CD8-positive, alpha-beta memory T cell (primary cell): ENCODE data around the gene MGAT4B. TPM values are rescaled to one million over a fixed set of nuclear protein-coding genes. Genes with fewer than 3 reads are reported as not detected.

Experiments used
- CTCF ChIA-PET: fragments of 350-600 bp; sonication (Branson Sonifier 250); formaldehyde crosslinking; loops from one replicate; lab custom pipeline; 2021; ENCODE audit warnings: antibody characterized with exemption; lab: Charles Lee
- POLR2A ChIA-PET: fragments of 350-600 bp; sonication (Branson Sonifier 250); formaldehyde crosslinking; loops from one replicate; lab custom pipeline; 2021; ENCODE audit warnings: antibody characterized with exemption; lab: Charles Lee
- DNase-seq, 5 donors: peaks; one replicate each; pipeline versions ENCODE4 v3.0.0 to v3.0.0-alpha.2; 2020 to 2022; ENCODE audit warnings: mixed read lengths in 1 of 5
- H3K27ac ChIP-seq: one replicate; pipeline ENCODE4 v1.7.0; 2013; ENCODE audit warnings: low read depth, mild to moderate bottlenecking, low read length, moderate library complexity
- H3K27me3 ChIP-seq: 2 replicates; pipeline ENCODE4 v1.7.0; 2013; ENCODE audit warnings: low read length, mild to moderate bottlenecking; ENCODE audit not compliant: insufficient read depth, poor library complexity, severe bottlenecking
- H3K36me3 ChIP-seq: 2 replicates; pipeline ENCODE4 v1.7.0; 2013; ENCODE audit warnings: mild to moderate bottlenecking, low read length, moderate library complexity; ENCODE audit not compliant: insufficient read depth
- H3K4me1 ChIP-seq: 2 replicates; pipeline ENCODE4 v1.7.0; 2013; ENCODE audit warnings: mild to moderate bottlenecking, low read length, moderate library complexity; ENCODE audit not compliant: insufficient read depth
- H3K4me3 ChIP-seq: 2 replicates; pipeline ENCODE4 v1.7.0; 2013; ENCODE audit warnings: mild to moderate bottlenecking, low read length
- H3K9me3 ChIP-seq: 2 replicates; pipeline ENCODE4 v1.7.0; 2013; ENCODE audit warnings: mild to moderate bottlenecking, low read length
- H3K27ac Mint-ChIP-seq, 8 donors: one replicate each; pipeline ENCODE4 v1.8.0; 2020 to 2021; ENCODE audit warnings: mixed read lengths in 8 of 8, mild to moderate bottlenecking in 6 of 8, inconsistent platforms in 3 of 8, moderate library complexity in 3 of 8
- H3K27me3 Mint-ChIP-seq, 2 donors: one replicate each; pipeline ENCODE4 v1.8.0; 2020 to 2021; ENCODE audit warnings: mixed read lengths in 2 of 2, mild to moderate bottlenecking in 1 of 2, moderate library complexity in 1 of 2
- H3K36me3 Mint-ChIP-seq, 3 donors: one replicate each; pipeline ENCODE4 v1.8.0; 2020 to 2021; ENCODE audit warnings: mixed read lengths in 3 of 3, inconsistent platforms in 1 of 3, mild to moderate bottlenecking in 1 of 3
- H3K4me1 Mint-ChIP-seq, 3 donors: one replicate each; pipeline ENCODE4 v1.8.0; 2020 to 2021; ENCODE audit warnings: mixed read lengths in 3 of 3, inconsistent platforms in 1 of 3, mild to moderate bottlenecking in 1 of 3
- H3K4me3 Mint-ChIP-seq, 7 donors: one replicate each; pipeline ENCODE4 v1.8.0; 2020 to 2021; ENCODE audit warnings: mixed read lengths in 7 of 7, mild to moderate bottlenecking in 6 of 7, moderate library complexity in 4 of 7, inconsistent platforms in 2 of 7
- H3K9me3 Mint-ChIP-seq, 5 donors: one replicate each; pipeline ENCODE4 v1.8.0; 2020 to 2022; ENCODE audit warnings: mixed read lengths in 5 of 5, mild to moderate bottlenecking in 3 of 5, moderate library complexity in 2 of 5, inconsistent platforms in 1 of 5
- polyA plus RNA-seq: library from polyadenylated mRNA; unstranded; fragments of 300-500 nt; fragmentation: Illumina TruSeq; gene quantifications from one replicate; pipeline ENCODE4 v1.2.3, GENCODE V29; 2021
- total RNA-seq, 2 experiments: library from RNA; stranded (reverse); gene quantifications; one replicate each; pipeline ENCODE4 v1.2.3, GENCODE V29; 2021

The MGAT4B gene
- total and polyA plus RNA-seq, 3 experiments from 2014 or later = 21.0 to 103 (median 94.0) TPM

- Mint-ChIP-seq H3K4me3 (no peak overlapping the region), H3K4me1 (peaks cover 34 to 65% (median 38%) of the 10 kb centered on the region in 3 donors), H3K27me3 (peaks cover 0 to 5% of the 10 kb centered on the region in 2 donors), H3K27ac (peak overlapping the region in 7 of 8 donors; percentile 12 to 98 (median 51)), H3K9me3 (peaks cover 0 to 4% (median 0%) of the 10 kb centered on the region in 5 donors), H3K36me3 (peaks cover 8 to 78% (median 11%) of the 10 kb centered on the region in 3 donors)
- Histone ChIP-seq H3K27me3 (no peaks in the 10 kb centered on the region), H3K9me3 (no peaks in the 10 kb centered on the region), H3K27ac (no peak overlapping the region), H3K4me3 (no peak overlapping the region), H3K36me3 (peaks cover 30% of the 10 kb centered on the region), H3K4me1 (peaks cover 28% of the 10 kb centered on the region)
- DNase-seq = no peak
- CTCF ChIA-PET = interaction anchor here (1.0 kb wide), 1 partner anchor 22 kb away, joined by 3 read pairs; no protein-coding TSS in a partner anchor
- POLR2A ChIA-PET = no interaction called here
Measured at GRCh38 chr5:179823937-179824744, 17.5 kb upstream of the MGAT4B start.

DNA sequence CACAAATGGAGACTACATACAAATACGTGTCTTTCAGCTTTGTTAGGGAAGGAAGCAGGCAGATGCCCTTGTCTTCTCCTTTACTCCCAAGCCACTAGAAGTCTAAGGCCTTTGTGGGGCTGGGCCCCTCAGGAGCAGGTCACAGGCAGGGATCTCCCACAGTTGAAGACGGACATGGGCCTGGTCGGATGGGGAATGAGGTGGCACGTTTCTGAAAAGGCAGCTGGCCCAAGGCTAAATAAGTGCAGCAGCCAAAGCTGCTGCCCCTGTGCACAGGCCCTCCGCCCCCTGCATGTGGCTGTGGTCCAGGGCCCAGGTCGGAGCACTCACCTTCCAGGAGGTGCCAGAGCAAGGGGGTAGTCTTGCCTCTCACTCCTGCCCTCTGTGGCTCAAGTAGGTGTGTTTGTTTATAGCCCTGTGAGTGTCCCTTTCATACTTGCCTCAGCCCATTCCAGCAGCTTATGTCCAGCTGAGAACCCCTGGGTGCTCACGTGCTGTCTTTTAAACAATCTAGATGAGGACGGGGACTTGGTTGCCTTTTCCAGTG, 15.9 kb upstream of the MGAT4B start:
- peaks cover 36% of the 10 kb centered on the region for H3K4me1 ChIP-seq
- peak overlapping the region; percentile 96 for H3K27ac ChIP-seq
- no peak for DNase-seq
- peaks cover 24% of the 10 kb centered on the region for H3K36me3 ChIP-seq
- Mint-ChIP-seq H3K4me1 (peaks cover 40 to 71% (median 49%) of the 10 kb centered on the region in 3 donors), H3K27me3 (peaks cover 0 to 6% of the 10 kb centered on the region in 2 donors), H3K4me3 (peak overlapping the region; percentile 68 to 99 (median 97)), H3K9me3 (peaks cover 0 to 4% (median 0%) of the 10 kb centered on the region in 5 donors), H3K36me3 (peaks cover 4 to 62% (median 5%) of the 10 kb centered on the region in 3 donors), H3K27ac (peak overlapping the region; percentile 74 to 98 (median 98))
- no peaks in the 10 kb centered on the region for H3K9me3 ChIP-seq
- POLR2A ChIA-PET = interaction anchor here (0.6 to 3.2 kb wide), 10 partner anchors 8 to 752 kb away, joined by 3 to 13 read pairs (median 4); partner anchors contain the start of genes MAML1 and MRNIP
- peak overlapping the region; percentile 83 for H3K4me3 ChIP-seq
- CTCF ChIA-PET = interaction anchor here (0.6 to 1.2 kb wide), 5 partner anchors 14 to 60 kb away, joined by 3 to 5 read pairs (median 3); no protein-coding TSS in a partner anchor
- H3K27me3 ChIP-seq = no peaks in the 10 kb centered on the region

- DNase-seq = no peak
- H3K36me3 Mint-ChIP-seq = peaks cover 4 to 58% (median 5%) of the 10 kb centered on the region in 3 donors
- H3K4me1 ChIP-seq = peaks cover 36% of the 10 kb centered on the region
- peak overlapping the region; percentile 94 to 99 (median 98) for H3K4me3 Mint-ChIP-seq
- H3K27me3 ChIP-seq = no peaks in the 10 kb centered on the region
- peaks cover 0 to 4% (median 0%) of the 10 kb centered on the region in 5 donors for H3K9me3 Mint-ChIP-seq
- H3K27ac Mint-ChIP-seq = peak overlapping the region; percentile 93 to 100 (median 98)
- peaks cover 24% of the 10 kb centered on the region for H3K36me3 ChIP-seq
- peaks cover 40 to 73% (median 49%) of the 10 kb centered on the region in 3 donors for H3K4me1 Mint-ChIP-seq
- ChIA-PET CTCF (interaction anchor here (0.9 to 1.2 kb wide), 4 partner anchors 15 to 60 kb away, joined by 3 to 5 read pairs (median 4); no protein-coding TSS in a partner anchor), POLR2A (interaction anchor here (0.6 to 3.2 kb wide), 9 partner anchors 8 to 200 kb away, joined by 3 to 13 read pairs (median 4); partner anchors contain the start of genes MAML1 and MRNIP)
- H3K27me3 Mint-ChIP-seq = peaks cover 0 to 8% of the 10 kb centered on the region in 2 donors
- H3K4me3 ChIP-seq = peak overlapping the region; percentile 83
- H3K9me3 ChIP-seq = no peaks in the 10 kb centered on the region
- peak overlapping the region; percentile 96 for H3K27ac ChIP-seq
Measured at GRCh38 chr5:179822059-179822432, 15.4 kb upstream of the MGAT4B start.

DNA sequence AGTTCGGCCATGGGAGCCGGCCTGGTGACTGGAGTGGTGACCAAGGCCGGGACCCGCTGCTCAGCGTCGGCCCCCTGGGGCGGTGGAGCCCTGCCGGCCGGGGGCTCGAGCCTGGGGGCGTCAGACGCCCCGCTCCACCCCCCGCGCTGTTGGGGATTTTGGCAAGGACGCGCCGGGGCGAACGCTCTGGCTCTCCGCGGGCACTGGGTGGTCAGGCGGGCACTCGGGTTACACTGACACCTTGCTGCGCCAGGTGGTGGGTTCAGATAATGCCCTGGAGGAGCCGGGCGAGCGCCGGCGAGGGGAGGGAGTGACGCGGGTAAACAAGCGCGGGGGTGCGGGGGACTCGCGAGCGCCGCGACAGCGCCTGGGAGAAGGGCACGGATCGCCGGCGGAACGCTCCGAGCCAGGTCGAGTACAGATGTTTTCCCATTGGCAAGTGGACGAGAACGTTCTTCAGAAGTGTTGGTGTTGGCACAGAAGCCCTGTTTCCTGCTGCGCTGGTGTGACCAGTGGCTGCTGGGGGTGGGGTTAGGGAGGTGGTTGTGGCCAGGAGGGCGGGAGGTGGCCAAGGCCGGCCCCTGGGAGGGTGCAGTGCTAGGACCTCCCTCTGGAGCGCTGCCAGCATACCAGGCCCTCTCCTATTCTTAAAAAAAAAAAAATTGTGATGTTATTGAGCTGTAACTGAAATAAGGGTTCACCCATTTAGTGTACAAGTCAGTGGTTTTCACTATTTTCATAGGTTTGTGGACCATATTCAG, 14.8 kb upstream of the MGAT4B start:
- ChIA-PET POLR2A (interaction anchor here (0.6 to 3.2 kb wide), 12 partner anchors 9 to 200 kb away, joined by 3 to 13 read pairs (median 4); partner anchors contain the start of genes LTC4S, MAML1 and MRNIP), CTCF (interaction anchor here (0.9 to 2.8 kb wide), 7 partner anchors 15 to 87 kb away, joined by 3 to 21 read pairs (median 4); partner anchors contain the start of gene TBC1D9B)
- peaks cover 0 to 4% (median 0%) of the 10 kb centered on the region in 5 donors for H3K9me3 Mint-ChIP-seq
- H3K9me3 ChIP-seq = no peaks in the 10 kb centered on the region
- peaks cover 20% of the 10 kb centered on the region for H3K36me3 ChIP-seq
- no peaks in the 10 kb centered on the region for H3K27me3 ChIP-seq
- peaks cover 40 to 69% (median 44%) of the 10 kb centered on the region in 3 donors for H3K4me1 Mint-ChIP-seq
- peaks cover 4 to 52% (median 5%) of the 10 kb centered on the region in 3 donors for H3K36me3 Mint-ChIP-seq
- H3K27ac Mint-ChIP-seq = peak overlapping the region; percentile 93 to 100 (median 98)
- peak overlapping the region; percentile 96 for H3K27ac ChIP-seq
- peak overlapping the region; percentile 94 to 99 (median 98) for H3K4me3 Mint-ChIP-seq
- peaks cover 0 to 8% of the 10 kb centered on the region in 2 donors for H3K27me3 Mint-ChIP-seq
- DNase-seq = peak; percentile 85 to 94 (median 88)
- peak overlapping the region; percentile 83 for H3K4me3 ChIP-seq
- H3K4me1 ChIP-seq = peaks cover 36% of the 10 kb centered on the region

GRCh38 chr5:179820483-179821297, 14.0 kb upstream of the MGAT4B start, which contains the start of gene SQSTM1:
SQSTM1 (plus strand) TSS chr5:179820905; CDS start chr5:179820937, 32 bp downstream.
- peaks cover 0 to 4% (median 0%) of the 10 kb centered on the region in 5 donors for H3K9me3 Mint-ChIP-seq
- peak within 1 kb of the TSS; percentile 83 for H3K4me3 ChIP-seq
- H3K4me1 Mint-ChIP-seq = peaks cover 42 to 70% (median 44%) of the 10 kb centered on the region in 3 donors
- ChIA-PET CTCF (interaction anchor here (1.1 to 2.8 kb wide), 3 partner anchors 19 to 88 kb away, joined by 3 to 21 read pairs (median 6); partner anchors contain the start of gene TBC1D9B), POLR2A (interaction anchor here (0.6 to 3.2 kb wide), 9 partner anchors 9 to 199 kb away, joined by 3 to 13 read pairs (median 3); partner anchors contain the start of genes HNRNPH1, LTC4S and MRNIP)
- peaks cover 4 to 44% (median 5%) of the 10 kb centered on the region in 3 donors for H3K36me3 Mint-ChIP-seq
- H3K27ac Mint-ChIP-seq = peak within 1 kb of the TSS; percentile 93 to 100 (median 98)
- H3K27me3 Mint-ChIP-seq = peaks cover 0 to 8% of the 10 kb centered on the region in 2 donors
- DNase-seq = peak; percentile 72 to 86 (median 79)
- H3K4me1 ChIP-seq = peaks cover 36% of the 10 kb centered on the region
- H3K27ac ChIP-seq = peak within 1 kb of the TSS; percentile 96
- no peaks in the 10 kb centered on the region for H3K27me3 ChIP-seq
- H3K4me3 Mint-ChIP-seq = peak within 1 kb of the TSS; percentile 94 to 99 (median 98)
- no peaks in the 10 kb centered on the region for H3K9me3 ChIP-seq
- H3K36me3 ChIP-seq = peaks cover 19% of the 10 kb centered on the region

GRCh38 chr5:179820127-179820482, 13.4 kb upstream of the MGAT4B start:
- Mint-ChIP-seq H3K4me1 (peaks cover 43 to 66% (median 44%) of the 10 kb centered on the region in 3 donors), H3K4me3 (peak overlapping the region; percentile 77 to 94 (median 86)), H3K36me3 (peaks cover 4 to 38% (median 5%) of the 10 kb centered on the region in 3 donors), H3K27me3 (peaks cover 0 to 8% of the 10 kb centered on the region in 2 donors), H3K9me3 (peaks cover 0 to 4% (median 0%) of the 10 kb centered on the region in 5 donors), H3K27ac (peak overlapping the region; percentile 89 to 98 (median 96))
- Histone ChIP-seq H3K36me3 (peaks cover 13% of the 10 kb centered on the region), H3K27me3 (no peaks in the 10 kb centered on the region), H3K9me3 (no peaks in the 10 kb centered on the region), H3K4me3 (peak overlapping the region; percentile 83), H3K27ac (peak overlapping the region; percentile 96), H3K4me1 (peaks cover 36% of the 10 kb centered on the region)
- ChIA-PET POLR2A (interaction anchor here (0.6 to 3.2 kb wide), 11 partner anchors 9 to 198 kb away, joined by 3 to 13 read pairs (median 4); partner anchors contain the start of genes HNRNPH1, LTC4S and MRNIP), CTCF (interaction anchor here (1.1 to 2.8 kb wide), 5 partner anchors 18 to 197 kb away, joined by 3 to 21 read pairs (median 4); partner anchors contain the start of genes HNRNPH1 and TBC1D9B)
- DNase-seq = no peak
